Esophagus squamous epithelium (tissue), 5 donors: ENCODE data around the gene YBX2. TPM values are rescaled to one million over a fixed set of nuclear protein-coding genes. Genes with fewer than 3 reads are reported as not detected.

ENCODE experiments used
- DNase-seq: peaks from one replicate; lab custom pipeline; 2025; lab: John Stamatoyannopoulos, UW
- H3K27ac ChIP-seq, 4 donors: fragments of 200-600 bp; sonication (generic); one replicate each; pipeline ENCODE4 v1.5.1; 2016 to 2019; ENCODE audit warnings: mild to moderate bottlenecking in 1 of 4
- H3K27me3 ChIP-seq, 4 donors: fragments of 200-600 bp; sonication (generic); 1 replicate in 3 of 4; 2 replicates in 1 of 4; pipeline versions ENCODE4 v1.5.1 to v1.6.0; 2017 to 2021; ENCODE audit warnings: antibody characterized with exemption in 1 of 4
- H3K36me3 ChIP-seq, 3 donors: fragments of 200-600 bp; sonication (generic); one replicate each; pipeline ENCODE4 v1.5.1; 2016 to 2019
- H3K4me1 ChIP-seq, 3 donors: fragments of 200-600 bp; sonication (generic); one replicate each; pipeline ENCODE4 v1.5.1; 2017 to 2019
- H3K4me3 ChIP-seq, 4 donors: fragments of 200-600 bp; sonication (generic); 1 replicate in 3 of 4; 2 replicates in 1 of 4; pipeline ENCODE4 v1.5.1; 2016 to 2019; ENCODE audit warnings: mild to moderate bottlenecking in 2 of 4, moderate library complexity in 1 of 4
- H3K9me3 ChIP-seq, 3 donors: fragments of 200-600 bp; sonication (generic); one replicate each; pipeline ENCODE4 v1.5.1; 2016 to 2019
- CTCF ChIP-seq, 6 experiments: fragments of 450-650 bp in 4 of 6; fragments of 200-600 bp in 2 of 6; sonication (generic) in 2 of 6; IDR thresholded peaks; one replicate each; pipeline ENCODE4 v1.5.1; 2016 to 2019; ENCODE audit warnings: antibody characterized with exemption in 6 of 6, mild to moderate bottlenecking in 4 of 6, moderate library complexity in 4 of 6
- POLR2A ChIP-seq, 4 donors: fragments of 450-650 bp; IDR thresholded peaks; one replicate each; pipeline ENCODE4 v1.6.1; 2017; ENCODE audit warnings: antibody characterized with exemption in 4 of 4, mild to moderate bottlenecking in 4 of 4, moderate library complexity in 3 of 4
- WGBS, 2 donors: methylation state at CpG; one replicate each; pipeline ENCODE4 v1.1.5; 2018; 5-methylcytosine and 5-hydroxymethylcytosine counted together
- intact Hi-C: fragments of 100-400 bp; cut with DNase I; formaldehyde crosslinking; loops from one replicate; pipeline ENCODE4 v1.15.0; 2022
- total RNA-seq, 4 donors: library from RNA; depleted of rRNA; stranded (reverse); fragments of >200 nt; gene quantifications; one replicate each; pipeline ENCODE4 v1.1.0, GENCODE V29; 2016
- donor health status: DM: yes; HTN: yes; CAD: no.

The YBX2 gene
- total RNA-seq, 4 donors from 2014 or later = 0.44 to 3.8 (median 2.3) TPM

GRCh38 chr17:7292729-7293128 is 1.7 kb downstream of the YBX2 start:
- no peaks in the 10 kb centered on the region for H3K9me3 ChIP-seq
- intact Hi-C loops = no loop called here
- H3K4me3 ChIP-seq = no peak overlapping the region
- WGBS, 2 donors = 4 to 24% methylated on average over 3 to 4 of the region's 6 CpGs
- DNase-seq = no peak
- peak overlapping the region; percentile 52 to 84 (median 67) for H3K27ac ChIP-seq
- peaks cover 32 to 57% (median 37%) of the 10 kb centered on the region in 3 donors for H3K4me1 ChIP-seq
- H3K36me3 ChIP-seq = no peaks in the 10 kb centered on the region
- H3K27me3 ChIP-seq = peaks cover 0 to 70% (median 0%) of the 10 kb centered on the region in 4 donors
- TF ChIP-seq CTCF (IDR thresholded peaks at IDR 0.05) = no peak

GRCh38 chr17:7292194-7292593 is 2.2 kb downstream of the YBX2 start:
- peak overlapping the region; percentile 52 to 84 (median 67) for H3K27ac ChIP-seq

DNA sequence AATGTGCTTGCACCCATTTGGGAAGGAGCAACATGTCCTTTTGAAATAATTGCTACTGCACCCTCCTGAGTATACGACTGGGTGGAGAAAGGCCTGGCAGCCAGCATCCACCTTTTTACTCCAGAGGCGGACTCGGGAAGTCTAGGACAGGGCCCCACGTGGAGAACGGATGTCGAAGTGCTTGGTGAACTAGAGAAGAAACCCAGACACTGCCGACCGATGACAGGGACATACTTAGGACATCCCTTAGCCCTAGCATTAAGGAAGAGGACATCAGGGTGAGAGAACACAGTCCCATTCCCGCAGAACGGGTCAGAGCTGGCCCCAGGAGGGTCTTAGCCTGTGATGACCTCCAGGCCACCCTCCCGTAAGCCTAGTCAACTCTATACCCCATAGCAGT is 3.8 kb downstream of the YBX2 start:
- no peak for TF ChIP-seq POLR2A (IDR thresholded peaks at IDR 0.05)
- no peak for TF ChIP-seq CTCF (IDR thresholded peaks at IDR 0.05)
- Histone ChIP-seq H3K4me3 (no peak overlapping the region), H3K9me3 (no peaks in the 10 kb centered on the region), H3K4me1 (peaks cover 25 to 46% (median 28%) of the 10 kb centered on the region in 3 donors), H3K27ac (no peak overlapping the region), H3K36me3 (peaks cover 0 to 12% (median 0%) of the 10 kb centered on the region in 3 donors), H3K27me3 (peaks cover 0 to 71% (median 0%) of the 10 kb centered on the region in 4 donors)
- 61 to 74% methylated on average over 6 to 11 of the region's 11 CpGs for WGBS, 2 donors
- intact Hi-C loops = no loop called here
- no peak for DNase-seq

More at GRCh38 chr17:7292194-7292593, 2.2 kb downstream of the YBX2 start:
- no peak for TF ChIP-seq POLR2A (IDR thresholded peaks at IDR 0.05)
- TF ChIP-seq CTCF (IDR thresholded peaks at IDR 0.05) = no peak
- Histone ChIP-seq H3K4me3 (no peak overlapping the region), H3K27me3 (peaks cover 0 to 71% (median 0%) of the 10 kb centered on the region in 4 donors), H3K4me1 (peaks cover 32 to 57% (median 37%) of the 10 kb centered on the region in 3 donors), H3K36me3 (no peaks in the 10 kb centered on the region), H3K9me3 (no peaks in the 10 kb centered on the region)
- intact Hi-C loops = no loop called here
- 20 to 40% methylated on average over 1 of the region's 2 CpGs for WGBS, 2 donors
- DNase-seq = no peak

- Histone ChIP-seq H3K9me3 (no peaks in the 10 kb centered on the region), H3K27me3 (peaks cover 0 to 68% (median 0%) of the 10 kb centered on the region in 4 donors)
Observed at GRCh38 chr17:7290166-7290565, 4.3 kb downstream of the YBX2 start.

More at GRCh38 chr17:7290166-7290565, 4.3 kb downstream of the YBX2 start:
- peaks cover 0 to 16% (median 0%) of the 10 kb centered on the region in 3 donors for H3K36me3 ChIP-seq
- TF ChIP-seq POLR2A (IDR thresholded peaks at IDR 0.05) (no peak), CTCF (IDR thresholded peaks at IDR 0.05) (no peak)
- H3K27ac ChIP-seq = no peak overlapping the region
- peaks cover 25 to 44% (median 26%) of the 10 kb centered on the region in 3 donors for H3K4me1 ChIP-seq
- WGBS, 2 donors = 90 to 100% methylated on average over 1 to 15 of the region's 19 CpGs
- no peak overlapping the region for H3K4me3 ChIP-seq
- intact Hi-C loops = no loop called here
- DNase-seq = no peak
